ENCODE data around the gene KIF6.
A peak's percentile ranks its signal among the peaks of the same experiment; 100 is the strongest.

KIF6 gene

GRCh38 chr6:39428152-39428551 is 297.1 kb downstream of the KIF6 start (continued):
- TF ChIP-seq ZNF544 (tag by site-specific recombination; IDR thresholded peaks at IDR 0.05) (no peak), ZNF426 (tag by site-specific recombination; IDR thresholded peaks at IDR 0.05) (no peak), ZNF174 (tag by site-specific recombination; IDR thresholded peaks at IDR 0.05) (no peak), BCL6B (tag by site-specific recombination; IDR thresholded peaks at IDR 0.05) (no peak), ZNF560 (tag by site-specific recombination; IDR thresholded peaks at IDR 0.05; ENCODE audit: borderline replicate concordance) (no peak)

- Histone ChIP-seq H3K36me3 (ENCODE audit: control insufficient read depth in 2 of 2, insufficient read depth in 1 of 2, low read length in 2 of 2) (no peaks in the 10 kb centered on the region), H3K9me3 (ENCODE audit: control insufficient read depth, insufficient read depth, low read depth, low read length) (no peaks in the 10 kb centered on the region), H3K4me3 (ENCODE audit: low read depth, low read length) (no peak overlapping the region), H3K27ac (ENCODE audit: extremely low read depth, low read depth, low read length) (no peak overlapping the region), H3K4me1 (ENCODE audit: control insufficient read depth, insufficient read depth, low read length) (no peaks in the 10 kb centered on the region)
- POLR2A ChIA-PET: no interaction called here
- TF ChIP-seq PRDM10 (tag by site-specific recombination; IDR thresholded peaks at IDR 0.05): peak; percentile 89; the same call in 1 of the 2 replicates
- TF ChIP-seq OSR2 (tag by site-specific recombination; IDR thresholded peaks at IDR 0.05): no peak
- CTCF ChIA-PET: no interaction called here
Observed at GRCh38 chr6:39426073-39426456, 299.1 kb downstream of the KIF6 start.

DNA sequence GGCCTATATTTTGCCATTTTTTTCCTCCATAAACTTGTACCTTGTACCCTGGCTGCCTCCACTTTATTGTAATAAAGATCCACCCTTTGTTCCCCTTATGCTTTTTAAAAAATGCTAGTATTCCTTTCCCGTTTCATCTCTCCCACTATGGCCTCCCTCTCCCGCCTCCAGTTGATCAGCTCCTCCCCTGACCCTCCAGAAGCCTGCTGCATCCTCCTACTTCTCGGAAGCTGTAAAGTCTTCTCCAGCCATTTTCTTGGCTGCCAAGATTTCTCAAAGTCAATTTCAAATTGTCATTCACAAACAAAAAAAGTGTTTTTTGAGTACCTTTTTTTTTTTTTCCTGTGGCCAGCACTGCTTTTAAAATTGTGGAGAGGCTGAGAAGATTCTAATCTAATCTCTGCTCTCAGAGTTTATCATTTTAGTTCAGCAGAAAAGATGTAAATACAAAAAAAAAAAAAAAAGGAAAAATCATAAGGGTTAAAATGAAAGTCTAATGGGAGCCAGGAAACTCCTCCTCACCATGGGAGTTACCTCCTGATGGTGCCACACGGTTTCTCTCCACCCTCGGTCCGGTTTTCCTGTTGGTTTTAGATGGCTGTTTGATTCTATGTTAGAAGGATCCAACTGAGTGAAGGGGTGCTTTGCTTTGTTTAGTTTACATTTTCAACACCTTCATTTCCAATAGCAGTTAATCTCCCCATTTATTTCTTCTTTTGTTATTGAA is 299.7 kb downstream of the KIF6 start:
- Histone ChIP-seq H3K36me3 (ENCODE audit: control insufficient read depth in 2 of 2, insufficient read depth in 1 of 2, low read length in 2 of 2) (no peaks in the 10 kb centered on the region), H3K9me3 (ENCODE audit: control insufficient read depth, insufficient read depth, low read depth, low read length) (no peaks in the 10 kb centered on the region), H3K27ac (ENCODE audit: extremely low read depth, low read depth, low read length) (no peak overlapping the region), H3K4me1 (ENCODE audit: control insufficient read depth, insufficient read depth, low read length) (no peaks in the 10 kb centered on the region), H3K4me3 (ENCODE audit: low read depth, low read length) (no peak overlapping the region)
- ChIA-PET CTCF (interaction anchor here (0.6 to 0.7 kb wide), 2 partner anchors 41 to 1602 kb away, joined by 3 read pairs; no protein-coding TSS in a partner anchor), POLR2A (no interaction called here)
- no peak for TF ChIP-seq ZBTB44 (tag by site-specific recombination; IDR thresholded peaks at IDR 0.05)
- no peak for TF ChIP-seq ZNF350 (tag by site-specific recombination; IDR thresholded peaks at IDR 0.05)
- TF ChIP-seq ZNF391 (tag by site-specific recombination; IDR thresholded peaks at IDR 0.05; ENCODE audit: borderline replicate concordance, low read depth): no peak
- TF ChIP-seq ZNF530 (tag by site-specific recombination; IDR thresholded peaks at IDR 0.05; ENCODE audit: low read depth): no peak
- no peak for TF ChIP-seq ZNF398 (tag by site-specific recombination; IDR thresholded peaks at IDR 0.05)
- TF ChIP-seq ZNF280C (tag by site-specific recombination; IDR thresholded peaks at IDR 0.05): no peak
- TF ChIP-seq ZNF571 (tag by site-specific recombination; IDR thresholded peaks at IDR 0.05): no peak
- no peak for TF ChIP-seq KLF9 (tag by site-specific recombination; IDR thresholded peaks at IDR 0.05; ENCODE audit: low read depth)
- TF ChIP-seq ZNF776 (tag by site-specific recombination; IDR thresholded peaks at IDR 0.05; ENCODE audit: borderline replicate concordance): no peak
- no peak for TF ChIP-seq ZBTB48 (tag by site-specific recombination; IDR thresholded peaks at IDR 0.05)
- no peak for TF ChIP-seq SCRT2 (tag by site-specific recombination; IDR thresholded peaks at IDR 0.05)
- TF ChIP-seq ZBTB1 (tag by site-specific recombination; IDR thresholded peaks at IDR 0.05): no peak
